Measurements from ENCODE around the gene MRPS33. TPM values are rescaled to one million over a fixed set of nuclear protein-coding genes. Genes with fewer than 3 reads are reported as not detected.
"Not testable (repeated sequence)": the region's sequence is repeated elsewhere in the genome, so short reads cannot be mapped to it uniquely, and the experiment has no call there.

MRPS33 gene
- total RNA-seq, 1 donor from 2014 or later: 27.4 TPM

GRCh38 chr7:141045126-141045841, 30.5 kb upstream of the MRPS33 start:
- Histone ChIP-seq H3K4me1 (no peaks in the 10 kb centered on the region), H3K27me3 (no peaks in the 10 kb centered on the region), H3K4me3 (no peak overlapping the region), H3K36me3 (no peaks in the 10 kb centered on the region), H3K9me3 (no peaks in the 10 kb centered on the region), H3K27ac (no peak overlapping the region)
- intact Hi-C loops (cut with DNase I): no loop called here
- TF ChIP-seq CTCF (IDR thresholded peaks at IDR 0.05): no peak
- ATAC-seq (no peak), DNase-seq (no peak)

GRCh38 chr7:141043616-141044015, 28.9 kb upstream of the MRPS33 start:
- Histone ChIP-seq H3K27me3 (no peaks in the 10 kb centered on the region), H3K36me3 (no peaks in the 10 kb centered on the region), H3K27ac (no peak overlapping the region), H3K9me3 (no peaks in the 10 kb centered on the region), H3K4me3 (no peak overlapping the region), H3K4me1 (no peaks in the 10 kb centered on the region)
- no peak for TF ChIP-seq CTCF (IDR thresholded peaks at IDR 0.05)
- no peak for ATAC-seq
- intact Hi-C loops (cut with DNase I): no loop called here
- no peak for DNase-seq

GRCh38 chr7:141042222-141043193, 27.8 kb upstream of the MRPS33 start:
- Histone ChIP-seq H3K27me3 (no peaks in the 10 kb centered on the region), H3K4me1 (no peaks in the 10 kb centered on the region), H3K36me3 (no peaks in the 10 kb centered on the region), H3K9me3 (no peaks in the 10 kb centered on the region), H3K27ac (no peak overlapping the region), H3K4me3 (no peak overlapping the region)
- ATAC-seq (no peak), DNase-seq (no peak)
- intact Hi-C loops (cut with DNase I): no loop called here
- TF ChIP-seq CTCF (IDR thresholded peaks at IDR 0.05): no peak

GRCh38 chr7:141039376-141039775, 24.6 kb upstream of the MRPS33 start:
- intact Hi-C loops (cut with DNase I): no loop called here
- no peaks in the 10 kb centered on the region for H3K27me3 ChIP-seq
- no peak for ATAC-seq
- no peak overlapping the region for H3K27ac ChIP-seq
- no peak overlapping the region for H3K4me3 ChIP-seq
- no peaks in the 10 kb centered on the region for H3K9me3 ChIP-seq
- TF ChIP-seq CTCF (IDR thresholded peaks at IDR 0.05): no peak
- no peaks in the 10 kb centered on the region for H3K36me3 ChIP-seq
- DNase-seq: no peak
- no peaks in the 10 kb centered on the region for H3K4me1 ChIP-seq

GRCh38 chr7:141038100-141038499, 23.3 kb upstream of the MRPS33 start:
- intact Hi-C loops (cut with DNase I); H3K4me1 ChIP-seq; H3K4me3 ChIP-seq: not testable (repeated sequence)

GRCh38 chr7:141032539-141033323, 18.0 kb upstream of the MRPS33 start:
- H3K4me3 ChIP-seq; H3K4me1 ChIP-seq; DNase-seq; H3K9me3 ChIP-seq; ATAC-seq; H3K27ac ChIP-seq; intact Hi-C loops (cut with DNase I); H3K27me3 ChIP-seq; H3K36me3 ChIP-seq: not testable (repeated sequence)

More at GRCh38 chr7:141038100-141038499, 23.3 kb upstream of the MRPS33 start:
- DNase-seq, H3K36me3 ChIP-seq, H3K27ac ChIP-seq, H3K27me3 ChIP-seq, ATAC-seq, H3K9me3 ChIP-seq: not testable (repeated sequence)

Measured in upper lobe of right lung (tissue), 1 donor.